OCI-LY1 (cell line): ENCODE data around the gene BAG3.
"Not testable (repeated sequence)": the region's sequence is repeated elsewhere in the genome, so short reads cannot be mapped to it uniquely, and the experiment has no call there.

Source experiments
- H2AFZ ChIP-seq: fragments of 200-600 bp; sonication (generic), shearing (Covaris generic); 2 replicates; pipeline ENCODE4 v1.6.0; 2014; ENCODE audit warnings: antibody characterized with exemption, mild to moderate bottlenecking, low read length
- H3F3A ChIP-seq: fragments of 200-600 bp; sonication (generic), shearing (Covaris generic); 2 replicates; pipeline ENCODE4 v1.6.0; 2014; ENCODE audit warnings: mild to moderate bottlenecking, antibody characterized with exemption, low read length, moderate library complexity; ENCODE audit not compliant: insufficient read depth
- H3K27ac ChIP-seq: fragments of 200-600 bp; sonication (generic); 2 replicates; pipeline ENCODE4 v1.5.1; 2014; ENCODE audit warnings: low read length, mixed run types, mild to moderate bottlenecking, low read depth; ENCODE audit not compliant: poor library complexity, severe bottlenecking
- H3K27me3 ChIP-seq: fragments of 200-600 bp; sonication (generic); 2 replicates; pipeline ENCODE4 v1.6.0; 2014; ENCODE audit warnings: antibody characterized with exemption, mild to moderate bottlenecking, low read length, moderate library complexity; ENCODE audit not compliant: insufficient read depth
- H3K36me3 ChIP-seq: fragments of 200-600 bp; sonication (generic); 2 replicates; pipeline ENCODE4 v1.6.1; 2014; ENCODE audit warnings: mild to moderate bottlenecking, antibody characterized with exemption, low read length, moderate library complexity, mixed read lengths; ENCODE audit not compliant: insufficient read depth
- H3K4me1 ChIP-seq: fragments of 200-600 bp; sonication (generic); 2 replicates; pipeline ENCODE4 v1.5.1; 2014; ENCODE audit warnings: mild to moderate bottlenecking, low read length, moderate library complexity; ENCODE audit not compliant: insufficient read depth, severe bottlenecking
- H3K4me2 ChIP-seq: fragments of 200-600 bp; sonication (generic), shearing (Covaris generic); 2 replicates; pipeline ENCODE4 v1.6.1; 2014; ENCODE audit warnings: low read length
- H3K4me3 ChIP-seq: fragments of 200-600 bp; sonication (generic); 2 replicates; pipeline ENCODE4 v1.5.1; 2014; ENCODE audit warnings: low read length, low read depth, mild to moderate bottlenecking, mixed read lengths; ENCODE audit not compliant: poor library complexity, severe bottlenecking
- H3K79me2 ChIP-seq: fragments of 200-600 bp; shearing (Covaris generic); 2 replicates; pipeline ENCODE4 v1.6.1; 2016; ENCODE audit warnings: mixed run types, low read length, mixed read lengths; ENCODE audit not compliant: insufficient read depth
- H3K9ac ChIP-seq: fragments of 200-600 bp; sonication (generic), shearing (Covaris generic); 2 replicates; pipeline ENCODE4 v1.6.1; 2014; ENCODE audit warnings: mild to moderate bottlenecking, low read length, mixed read lengths
- H3K9me2 ChIP-seq: fragments of 200-600 bp; sonication (generic), shearing (Covaris generic); 2 replicates; pipeline ENCODE4 v1.6.1; 2014; ENCODE audit warnings: low read depth, mild to moderate bottlenecking, low read length, mixed read lengths
- H3K9me3 ChIP-seq: fragments of 200-600 bp; shearing (Covaris generic); 2 replicates; pipeline ENCODE4 v1.6.1; 2014; ENCODE audit warnings: low read length, mixed read lengths
- H4K20me1 ChIP-seq: fragments of 200-600 bp; sonication (generic), shearing (Covaris generic); 2 replicates; pipeline ENCODE4 v1.6.0; 2016; ENCODE audit warnings: mild to moderate bottlenecking, low read length; ENCODE audit not compliant: insufficient read depth
- CTCF ChIP-seq: fragments of 200-600 bp; sonication (generic), shearing (Covaris generic); IDR thresholded peaks from 2 replicates; pipeline ENCODE4 v1.5.1; 2017; ENCODE audit warnings: mild to moderate bottlenecking, antibody characterized with exemption, low read length, moderate library complexity, mixed read lengths
- EZH2 ChIP-seq: fragments of 200-600 bp; sonication (generic), shearing (Covaris generic); IDR thresholded peaks from 2 replicates; pipeline ENCODE4 v1.8.0; 2017; ENCODE audit warnings: borderline replicate concordance, mixed run types, mild to moderate bottlenecking, antibody characterized with exemption, low read length, moderate library complexity, mixed read lengths

The BAG3 gene

GRCh38 chr10:119658274-119658673 is 7.1 kb downstream of the BAG3 start:
- no peak for TF ChIP-seq EZH2
- no peak for TF ChIP-seq CTCF
- Histone ChIP-seq H3K4me2 (no peak overlapping the region), H3K9me3 (peaks cover 7% of the 10 kb centered on the region), H3F3A (no peaks in the 10 kb centered on the region), H3K9ac (no peak overlapping the region), H4K20me1 (no peaks in the 10 kb centered on the region), H3K79me2 (no peaks in the 10 kb centered on the region), H3K4me1 (peaks cover 3% of the 10 kb centered on the region), H3K36me3 (no peaks in the 10 kb centered on the region; the same call in 1 of the 2 replicates), H3K4me3 (no peak overlapping the region), H2AFZ (no peak overlapping the region), H3K27me3 (peaks cover 5% of the 10 kb centered on the region; the same call in 1 of the 2 replicates), H3K27ac (no peak overlapping the region), H3K9me2 (no peaks in the 10 kb centered on the region)

- Histone ChIP-seq H3K4me1 (peaks cover 15% of the 10 kb centered on the region), H3K4me2 (no peak overlapping the region), H3K4me3 (no peak overlapping the region), H3K27me3 (peaks cover 5% of the 10 kb centered on the region; the same call in 1 of the 2 replicates), H3K36me3 (no peaks in the 10 kb centered on the region; the same call in 1 of the 2 replicates), H3K9me3 (peaks cover 7% of the 10 kb centered on the region), H3K27ac (no peak overlapping the region), H3K9ac (no peak overlapping the region), H2AFZ (no peak overlapping the region), H4K20me1 (no peaks in the 10 kb centered on the region), H3K79me2 (no peaks in the 10 kb centered on the region), H3F3A (no peaks in the 10 kb centered on the region), H3K9me2 (no peaks in the 10 kb centered on the region)
- TF ChIP-seq CTCF (no peak), EZH2 (no peak)
These were observed 8.8 kb downstream of the BAG3 start for GRCh38 chr10:119659951-119660350.

GRCh38 chr10:119662076-119662605 is 11.0 kb downstream of the BAG3 start:
- H3K4me3 ChIP-seq, H3K4me2 ChIP-seq, H3K9ac ChIP-seq, H3K9me2 ChIP-seq, H3F3A ChIP-seq, H3K27ac ChIP-seq, H3K36me3 ChIP-seq, H4K20me1 ChIP-seq, H2AFZ ChIP-seq, H3K9me3 ChIP-seq, H3K79me2 ChIP-seq, H3K27me3 ChIP-seq: not testable (repeated sequence)
- peaks cover 15% of the 10 kb centered on the region for H3K4me1 ChIP-seq
